Panc1 (cell line): ENCODE measurements around the gene CCNQ. TPM values are rescaled to one million over a fixed set of nuclear protein-coding genes. Genes with fewer than 3 reads are reported as not detected.

Source experiments
- ATAC-seq: fragments of 200-7000 bp; cut with Tn5 transposase; 2 replicates; pipeline ENCODE4 v1.9.1; 2020; ENCODE audit warnings: mild to moderate bottlenecking, moderate library complexity
- BruUV-seq: library from RNA; stranded (reverse); fragments of 400-500 nt; replicated peaks from 2 replicates; lab custom pipeline; 2021; lab: Mats Ljungman, UMichigan
- CTCF ChIA-PET: fragments of 300-600 bp; sonication (Branson Sonifier 250); formaldehyde crosslinking; loops from one replicate; lab custom pipeline; 2022; ENCODE audit warnings: antibody characterized with exemption; lab: Charles Lee
- POLR2A ChIA-PET: fragments of 300-600 bp; sonication (Branson Sonifier 250); formaldehyde crosslinking; loops from one replicate; lab custom pipeline; 2022; ENCODE audit warnings: antibody characterized with exemption; lab: Charles Lee
- DNase-seq: peaks from one replicate; pipeline ENCODE4 v3.0.0-alpha.2; 2010; ENCODE audit warnings: low read depth, low spot score
- H3K27ac ChIP-seq: 2 replicates; pipeline ENCODE4 v1.5.1; 2011; ENCODE audit warnings: mild to moderate bottlenecking, low read length, inconsistent platforms
- H3K27me3 ChIP-seq: fragments of 200-500 bp; sonication (Bioruptor generic); 2 replicates; pipeline ENCODE4 v1.6.0; 2014; ENCODE audit warnings: low read length, inconsistent platforms; ENCODE audit not compliant: control insufficient read depth, insufficient read depth
- H3K36me3 ChIP-seq: fragments of 200-500 bp; sonication (Bioruptor generic); 2 replicates; pipeline ENCODE4 v1.5.1; 2014; ENCODE audit warnings: inconsistent platforms, mild to moderate bottlenecking, low read length, moderate library complexity; ENCODE audit not compliant: control insufficient read depth, insufficient read depth
- H3K4me1 ChIP-seq: 2 replicates; pipeline ENCODE4 v1.5.1; 2011; ENCODE audit warnings: inconsistent platforms, mild to moderate bottlenecking, low read length, moderate library complexity; ENCODE audit not compliant: control insufficient read depth, insufficient read depth
- H3K4me3 ChIP-seq, 2 experiments: 2 replicates each; pipeline ENCODE4 v1.5.1; 2011 to 2012; ENCODE audit warnings: low read depth in 2 of 2, low read length in 2 of 2, mild to moderate bottlenecking in 2 of 2, inconsistent platforms in 1 of 2, moderate library complexity in 1 of 2
- H3K9me3 ChIP-seq: fragments of 200-500 bp; sonication (Bioruptor generic); 2 replicates; pipeline ENCODE4 v1.5.1; 2014; ENCODE audit warnings: low read depth, mild to moderate bottlenecking, inconsistent platforms, low read length, moderate library complexity; ENCODE audit not compliant: control insufficient read depth, insufficient read depth
- CTCF ChIP-seq: fragments of 450-650 bp; IDR thresholded peaks from 2 replicates; pipeline ENCODE4 v1.5.1; 2017; ENCODE audit warnings: mild to moderate bottlenecking
- POLR2AphosphoS5 ChIP-seq: IDR thresholded peaks from 2 replicates; pipeline ENCODE4 v1.6.1; 2012; ENCODE audit warnings: mild to moderate bottlenecking, low read depth, low read length, moderate library complexity
- REST ChIP-seq, 2 experiments: IDR thresholded peaks; 2 replicates each; pipeline ENCODE4 v1.6.1; 2011 to 2012; ENCODE audit warnings: low read depth in 2 of 2, control low read depth in 1 of 2, low read length in 1 of 2, mild to moderate bottlenecking in 1 of 2, moderate library complexity in 1 of 2; ENCODE audit not compliant: insufficient read depth in 1 of 2
- SIN3A ChIP-seq: IDR thresholded peaks from 2 replicates; pipeline ENCODE4 v1.6.1; 2012; ENCODE audit warnings: low read depth, mild to moderate bottlenecking, low read length, moderate library complexity, borderline replicate concordance; ENCODE audit not compliant: insufficient read depth
- TCF7L2 ChIP-seq: IDR thresholded peaks from 2 replicates; pipeline ENCODE4 v1.6.1; 2011; ENCODE audit warnings: mild to moderate bottlenecking, low read depth, low read length, inconsistent platforms
- in situ Hi-C: cut with HindIII; loops from 2 replicates; pipeline ENCODE4 v1.10.0; 2016; ENCODE audit warnings: low sequenced_read_pairs, low pct_unique_long_range_greater_than_20kb
- intact Hi-C: fragments of 100-400 bp; cut with micrococcal nuclease; formaldehyde crosslinking; loops from one replicate; pipeline ENCODE4 v1.10.0; 2022; ENCODE audit not compliant: unreplicated experiment
- total RNA-seq: library from RNA; stranded (reverse); gene quantifications from one replicate; pipeline ENCODE4 v1.2.1, GENCODE V29; 2021; ENCODE audit not compliant: unreplicated experiment

CCNQ gene
- total RNA-seq, 1 experiment from 2014 or later = 42.1 TPM

DNA sequence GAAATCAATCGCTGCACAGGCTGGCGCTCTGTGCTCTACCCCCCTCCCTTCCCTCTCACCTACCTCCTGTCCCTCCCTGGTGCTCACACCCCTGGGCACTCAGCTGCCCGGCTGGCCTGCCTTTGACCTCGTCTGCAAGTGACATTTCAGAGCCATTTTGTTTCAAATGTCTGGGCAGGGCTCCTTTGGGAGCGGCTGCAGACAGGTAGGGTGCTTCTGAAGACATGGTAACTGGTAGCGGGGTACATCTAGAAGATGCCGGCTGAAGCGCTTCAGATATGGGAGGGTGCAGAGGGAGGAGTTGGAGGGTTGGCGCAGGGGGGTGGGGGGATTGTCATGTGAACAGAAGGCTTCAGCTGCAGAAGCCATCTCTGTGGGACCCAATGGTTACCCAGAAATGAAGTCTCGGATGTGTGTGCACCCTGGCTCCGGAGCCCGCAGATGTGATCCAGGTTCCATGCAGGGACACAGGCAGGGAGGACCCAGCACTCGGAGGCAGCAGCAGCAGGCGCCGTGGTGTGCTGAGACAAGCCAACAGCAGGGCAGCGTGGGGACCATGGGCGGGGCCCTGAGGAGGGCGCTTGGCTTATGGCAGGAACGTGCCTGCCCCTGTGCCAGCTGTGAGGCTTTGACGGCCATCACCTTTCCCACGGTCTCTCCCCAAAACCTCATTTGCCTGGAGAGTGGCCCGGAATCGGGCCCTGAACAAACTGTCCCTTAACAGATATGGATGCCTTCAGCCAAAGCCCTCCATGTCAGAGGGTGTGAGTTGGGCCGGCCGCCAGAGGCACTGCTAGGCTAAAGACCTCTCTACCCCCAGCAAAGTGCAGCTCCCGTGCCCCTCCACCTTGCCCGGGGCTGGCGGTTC lies 40.5 kb upstream of the CCNQ start:
- H3K4me1 ChIP-seq = peaks cover 3% of the 10 kb centered on the region
- POLR2A ChIA-PET = no interaction called here
- no peaks in the 10 kb centered on the region for H3K36me3 ChIP-seq
- BruUV-seq = no TSS peak
- in situ Hi-C loops = no loop called here
- peaks cover 4% of the 10 kb centered on the region; the same call in 1 of the 2 replicates for H3K27me3 ChIP-seq
- CTCF ChIA-PET = interaction anchor here (0.6 kb wide), 1 partner anchor 23 kb away, joined by 9 read pairs; no protein-coding TSS in a partner anchor
- no peaks in the 10 kb centered on the region for H3K9me3 ChIP-seq
- DNase-seq (no peak), ATAC-seq (no peak)
- no peak overlapping the region for H3K27ac ChIP-seq
- TF ChIP-seq SIN3A = no peak
- no peak for TF ChIP-seq CTCF
- TF ChIP-seq REST (IDR thresholded peaks at IDR 0.05; ENCODE audit: insufficient read depth in 1 of 2, low read depth in 2 of 2, low read length in 1 of 2) = no peak
- TF ChIP-seq POLR2AphosphoS5 = no peak
- no peak for TF ChIP-seq TCF7L2
- intact Hi-C loops = no loop called here
- H3K4me3 ChIP-seq = no peak overlapping the region

GRCh38 chrX:153638436-153639176 lies 39.7 kb upstream of the CCNQ start:
- intact Hi-C loops = no loop called here

More at GRCh38 chrX:153638436-153639176, 39.7 kb upstream of the CCNQ start:
- ATAC-seq (no peak), DNase-seq (no peak)
- no TSS peak for BruUV-seq
- Histone ChIP-seq H3K27me3 (peaks cover 4% of the 10 kb centered on the region; the same call in 1 of the 2 replicates), H3K36me3 (no peaks in the 10 kb centered on the region), H3K27ac (no peak overlapping the region), H3K4me1 (peaks cover 2% of the 10 kb centered on the region), H3K9me3 (no peaks in the 10 kb centered on the region), H3K4me3 (no peak overlapping the region)
- no peak for TF ChIP-seq POLR2AphosphoS5
- no peak for TF ChIP-seq REST (IDR thresholded peaks at IDR 0.05; ENCODE audit: insufficient read depth in 1 of 2, low read depth in 2 of 2, low read length in 1 of 2)
- TF ChIP-seq SIN3A = no peak
- TF ChIP-seq CTCF = no peak
- TF ChIP-seq TCF7L2 = no peak
- ChIA-PET POLR2A (no interaction called here), CTCF (interaction anchor here (0.6 kb wide), 1 partner anchor 24 kb away, joined by 9 read pairs; no protein-coding TSS in a partner anchor)
- in situ Hi-C loops = no loop called here
